Measurements from ENCODE around the gene CLDN9. TPM values are rescaled to one million over a fixed set of nuclear protein-coding genes. Genes with fewer than 3 reads are reported as not detected.
A peak's percentile ranks its signal among the peaks of the same experiment; 100 is the strongest.

The CLDN9 gene
- total and polyA plus RNA-seq, 9 of the 15 experiments (the other 6 are each of a cell fraction or from before 2014, with no cell fraction given) = 0.12 to 0.44 (median 0.22) TPM; not detected in 4

- TF ChIP-seq TAF7 (tag; IDR thresholded peaks at IDR 0.05) = 0 out of 2 replicates have a peak, but pooled peaks have one; percentile 16
- no peak for TF ChIP-seq ASH1L (IDR thresholded peaks at IDR 0.05; ENCODE audit: borderline replicate concordance, low read depth, partially characterized antibody)
- peak in 1 of 2 experiments; percentile 10; a peak in 1 of 4 replicates for TF ChIP-seq ETV6 (IDR thresholded peaks at IDR 0.05; ENCODE audit: borderline replicate concordance in 1 of 2, low read depth in 2 of 2, low read length in 1 of 2)
- no peak for TF ChIP-seq ETV6 (CRISPR knock-in tag; IDR thresholded peaks at IDR 0.05; ENCODE audit: borderline replicate concordance)
- no peak for TF ChIP-seq ZNF184 (CRISPR knock-in tag; IDR thresholded peaks at IDR 0.05)
- no peak for TF ChIP-seq ZNF124 (CRISPR knock-in tag; IDR thresholded peaks at IDR 0.05)
- TF ChIP-seq, protein P1, sequence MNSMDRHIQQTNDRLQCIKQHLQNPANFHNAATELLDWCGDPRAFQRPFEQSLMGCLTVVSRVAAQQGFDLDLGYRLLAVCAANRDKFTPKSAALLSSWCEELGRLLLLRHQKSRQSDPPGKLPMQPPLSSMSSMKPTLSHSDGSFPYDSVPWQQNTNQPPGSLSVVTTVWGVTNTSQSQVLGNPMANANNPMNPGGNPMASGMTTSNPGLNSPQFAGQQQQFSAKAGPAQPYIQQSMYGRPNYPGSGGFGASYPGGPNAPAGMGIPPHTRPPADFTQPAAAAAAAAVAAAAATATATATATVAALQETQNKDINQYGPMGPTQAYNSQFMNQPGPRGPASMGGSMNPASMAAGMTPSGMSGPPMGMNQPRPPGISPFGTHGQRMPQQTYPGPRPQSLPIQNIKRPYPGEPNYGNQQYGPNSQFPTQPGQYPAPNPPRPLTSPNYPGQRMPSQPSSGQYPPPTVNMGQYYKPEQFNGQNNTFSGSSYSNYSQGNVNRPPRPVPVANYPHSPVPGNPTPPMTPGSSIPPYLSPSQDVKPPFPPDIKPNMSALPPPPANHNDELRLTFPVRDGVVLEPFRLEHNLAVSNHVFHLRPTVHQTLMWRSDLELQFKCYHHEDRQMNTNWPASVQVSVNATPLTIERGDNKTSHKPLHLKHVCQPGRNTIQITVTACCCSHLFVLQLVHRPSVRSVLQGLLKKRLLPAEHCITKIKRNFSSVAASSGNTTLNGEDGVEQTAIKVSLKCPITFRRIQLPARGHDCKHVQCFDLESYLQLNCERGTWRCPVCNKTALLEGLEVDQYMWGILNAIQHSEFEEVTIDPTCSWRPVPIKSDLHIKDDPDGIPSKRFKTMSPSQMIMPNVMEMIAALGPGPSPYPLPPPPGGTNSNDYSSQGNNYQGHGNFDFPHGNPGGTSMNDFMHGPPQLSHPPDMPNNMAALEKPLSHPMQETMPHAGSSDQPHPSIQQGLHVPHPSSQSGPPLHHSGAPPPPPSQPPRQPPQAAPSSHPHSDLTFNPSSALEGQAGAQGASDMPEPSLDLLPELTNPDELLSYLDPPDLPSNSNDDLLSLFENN (IDR thresholded peaks at IDR 0.05; ENCODE audit: low read depth in 2 of 2, low read length in 2 of 2) = peak in 1 of 2 experiments; percentile 56; a peak in 1 of 4 replicates
- TF ChIP-seq TRIM24 (IDR thresholded peaks at IDR 0.05) = no peak; a peak in 2 of 4 replicates
- no peak for TF ChIP-seq ARID3B (CRISPR knock-in tag; IDR thresholded peaks at IDR 0.05; ENCODE audit: borderline replicate concordance)
- no peak for TF ChIP-seq ZC3H11A (IDR thresholded peaks at IDR 0.05; ENCODE audit: low read depth, low read length)
- peak; percentile 8 to 81; a peak in 2 of 4 replicates for TF ChIP-seq TBL1XR1 (IDR thresholded peaks at IDR 0.05; ENCODE audit: low read length in 2 of 2)
- TF ChIP-seq, protein P2, sequence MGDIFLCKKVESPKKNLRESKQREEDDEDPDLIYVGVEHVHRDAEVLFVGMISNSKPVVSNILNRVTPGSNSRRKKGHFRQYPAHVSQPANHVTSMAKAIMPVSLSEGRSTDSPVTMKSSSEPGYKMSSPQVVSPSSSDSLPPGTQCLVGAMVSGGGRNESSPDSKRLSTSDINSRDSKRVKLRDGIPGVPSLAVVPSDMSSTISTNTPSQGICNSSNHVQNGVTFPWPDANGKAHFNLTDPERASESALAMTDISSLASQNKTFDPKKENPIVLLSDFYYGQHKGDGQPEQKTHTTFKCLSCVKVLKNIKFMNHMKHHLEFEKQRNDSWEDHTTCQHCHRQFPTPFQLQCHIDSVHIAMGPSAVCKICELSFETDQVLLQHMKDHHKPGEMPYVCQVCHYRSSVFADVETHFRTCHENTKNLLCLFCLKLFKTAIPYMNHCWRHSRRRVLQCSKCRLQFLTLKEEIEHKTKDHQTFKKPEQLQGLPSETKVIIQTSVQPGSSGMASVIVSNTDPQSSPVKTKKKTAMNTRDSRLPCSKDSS (IDR thresholded peaks at IDR 0.05; ENCODE audit: low read depth, partially characterized antibody) = no peak
- TF ChIP-seq MNT (conservative IDR thresholded peaks at IDR 0.05) = peak; percentile 94 to 96
- TF ChIP-seq ZHX1 (conservative IDR thresholded peaks at IDR 0.05; ENCODE audit: low read length) = no peak
- no peak for TF ChIP-seq ZNF589 (CRISPR knock-in tag; IDR thresholded peaks at IDR 0.05; ENCODE audit: low read depth)
Measured at GRCh38 chr16:3023669-3024478, 11.2 kb downstream of the CLDN9 start, which contains the start of the genes HCFC1R1 and THOC6 (continued).
